Measurements from ENCODE around the gene COPS2. TPM values are rescaled to one million over a fixed set of nuclear protein-coding genes. Genes with fewer than 3 reads are reported as not detected.

Gene COPS2
- total RNA-seq (2013; cell fraction: nucleolus; rRNA removed) = 56.6 and 60.9 TPM in 2 replicates
- total RNA-seq (2014; rRNA removed) = 31.5 and 35.3 TPM in 2 replicates
- total RNA-seq (2014; rRNA removed; fragmentation: Illumina TruSeq; extraction: Trizol) = 102 and 106 TPM in 2 replicates
- 72.0 and 74.6 TPM in 2 replicates for total RNA-seq (2021)
- polyA plus RNA-seq (2011; ENCODE audit: low read depth) = 38.0 TPM
- polyA plus RNA-seq (2011; rRNA removed) = 78.0 and 155 TPM in 2 replicates
- polyA plus RNA-seq (2011; cell fraction: cytosol; rRNA removed) = 18.2 and 23.2 TPM in 2 replicates
- 22.7 and 24.1 TPM in 2 replicates for polyA plus RNA-seq (2011; cell fraction: nucleus; rRNA removed)
- 51.4 and 61.9 TPM in 2 replicates for polyA plus RNA-seq (2012)
- polyA plus RNA-seq (2014; fragmentation: Illumina TruSeq; extraction: Trizol) = 115 and 156 TPM in 2 replicates
- polyA plus RNA-seq (2014; fragmentation: Nextera tagmentation; extraction: Ambion mirVana) = 10 to 100 TPM; 74.5 to 85.9 TPM
- 62.6 and 78.7 TPM in 2 replicates for polyA plus RNA-seq (2014; rRNA removed)
- polyA plus RNA-seq (2016; fragmentation: Nextera tagmentation; extraction: Ambion mirVana) = 10 to 100 TPM; 40.9 to 50.9 TPM
- 30.9 and 58.7 TPM in 2 replicates for polyA minus RNA-seq (2011; rRNA and poly(A)+ RNA removed)
- 20.1 and 21.2 TPM in 2 replicates for polyA minus RNA-seq (2011; cell fraction: cytosol; rRNA and poly(A)+ RNA removed)
- 16.3 and 30.5 TPM in 2 replicates for polyA minus RNA-seq (2011; cell fraction: nucleus; rRNA and poly(A)+ RNA removed)
- percentile 96 among the genes with signal in this experiment for Bru-seq, nascent RNA
- BruChase-seq, experiment 1, labeled RNA remaining after a 6-hour chase = percentile 92 among the genes with signal in this experiment
- percentile 95 among the genes with signal in this experiment for BruChase-seq, experiment 2, labeled RNA remaining after a 2-hour chase
- long read RNA-seq, experiment 1, full-length matches to known transcripts = 55 of 60 reads
- long read RNA-seq, experiment 1, partial matches to known transcripts = 2 of 60 reads
- long read RNA-seq, experiment 1, other reads (novel, unspliced or antisense) = 3 of 60 reads
- long read RNA-seq, experiment 2, full-length matches to known transcripts = 411 of 443 reads
- long read RNA-seq, experiment 2, partial matches to known transcripts = 11 of 443 reads
- long read RNA-seq, experiment 2, other reads (novel, unspliced or antisense) = 21 of 443 reads

DNA sequence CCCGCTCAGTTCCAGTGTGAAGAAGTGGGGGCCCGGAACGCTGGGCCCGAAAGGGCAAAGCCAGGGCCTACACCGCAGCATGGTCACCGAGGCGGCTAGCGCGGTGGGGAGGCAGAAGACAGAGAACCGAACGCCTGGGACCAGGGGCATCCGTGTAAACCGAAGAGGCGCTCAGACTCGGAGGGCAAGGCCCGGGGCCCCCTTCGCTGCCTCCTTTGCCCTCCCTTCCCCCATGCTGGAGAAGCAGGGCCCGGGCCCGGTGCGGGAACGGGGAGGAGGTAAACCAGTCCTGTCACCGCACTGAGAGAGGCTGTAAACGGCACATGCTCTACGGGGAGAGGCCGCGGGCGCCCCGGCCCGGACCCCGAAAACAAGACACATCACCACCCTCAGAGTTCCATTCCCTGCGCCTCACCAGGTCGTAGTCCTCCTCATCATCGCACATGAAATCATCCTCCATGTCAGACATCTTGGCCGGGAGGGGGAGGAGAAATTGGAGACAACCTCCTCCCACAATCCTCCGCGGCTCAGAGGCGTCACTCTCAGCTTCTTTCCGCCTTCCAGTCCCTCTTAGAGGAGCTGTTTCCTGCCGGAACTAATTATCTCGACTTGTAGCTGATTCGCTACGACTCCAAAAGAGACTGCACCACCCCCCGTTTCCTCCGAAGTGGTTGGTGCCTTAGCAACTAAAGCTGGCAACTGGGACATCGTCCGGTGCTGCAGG lies at the start of gene COPS2:
Gene COPS2, minus strand, starts transcription at position 490 of the 724 bp plus-strand sequence. Its CDS starts 21 bp downstream, at position 469.
- peak within 1 kb of the TSS; percentile 89 for H3K9ac ChIP-seq (ENCODE audit: control insufficient read depth, insufficient read depth, low read length)
- BruUV-seq (replicated peaks) = TSS peak; percentile 73
- ATAC-seq = peak; percentile 94
- H3K36me3 ChIP-seq (ENCODE audit: control insufficient read depth in 2 of 2, insufficient read depth in 2 of 2, low read length in 1 of 2) = 0 out of 4 replicates have a peak, but pooled peaks cover 0 to 2% of the 10 kb centered on the region in 2 experiments
- ChIA-PET POLR2A (interaction anchor here (0.8 to 2.2 kb wide), 5 partner anchors 8 to 344 kb away, joined by 3 to 8 read pairs (median 4); partner anchors contain the start of genes CEP152, EID1 and GALK2), CTCF (interaction anchor here (0.7 to 3.7 kb wide), 7 partner anchors 9 to 277 kb away, joined by 3 to 31 read pairs (median 3); partner anchors contain the start of gene EID1), RAD21 (ENCODE audit: unreplicated experiment) (interaction anchor here (0.7 to 2.0 kb wide), 6 partner anchors 9 to 344 kb away, joined by 3 to 9 read pairs (median 5); partner anchors contain the start of genes CEP152, EID1 and SECISBP2L), SMC1A (ENCODE audit: uncharacterized antibody, unreplicated experiment) (interaction anchor here (0.6 to 3.3 kb wide), 8 partner anchors 10 to 293 kb away, joined by 3 to 18 read pairs (median 3); partner anchors contain the start of genes EID1, GALK2 and SECISBP2L)
- H3K4me1 ChIP-seq (ENCODE audit: control insufficient read depth, insufficient read depth, low read length) = no peaks in the 10 kb centered on the region
- in situ Hi-C loops (cut with MboI) (loop anchor here (10.0 to 25.0 kb wide), 2 partner anchors 470 to 793 kb away; partner anchors contain the start of genes DTWD1 and FAM227B), intact Hi-C loops (cut with micrococcal nuclease; ENCODE audit: unreplicated experiment) (loop anchor here (5.0 to 10.0 kb wide), 2 partner anchors 467 to 800 kb away; partner anchors contain the start of genes DTWD1 and FAM227B)
- H4K20me1 ChIP-seq (ENCODE audit: control insufficient read depth, insufficient read depth) = no peaks in the 10 kb centered on the region
- DNase-seq (ENCODE audit: low read depth, low spot score) = peak; percentile 98
- peak within 1 kb of the TSS; percentile 90 for H2AFZ ChIP-seq (ENCODE audit: control insufficient read depth, low read depth, low read length)
- H3K27me3 ChIP-seq (replicated peaks in 1 of 2; ENCODE audit: control insufficient read depth in 2 of 2, insufficient read depth in 2 of 2, low read length in 1 of 2) = no peaks in the 10 kb centered on the region
- WGBS (ENCODE audit: insufficient coverage, insufficient replicate concordance, low lambda C conversion rate, missing lambda C conversion rate) = 2% methylated on average over 42 of the region's 46 CpGs
- H3K4me3 ChIP-seq = peak within 1 kb of the TSS; percentile 97
- peak within 1 kb of the TSS; percentile 77 for H3K4me2 ChIP-seq (ENCODE audit: control insufficient read depth, insufficient read depth)
- peaks cover 68% of the 10 kb centered on the region for H3K79me2 ChIP-seq (ENCODE audit: control insufficient read depth, insufficient read depth, low read length)
- peak; percentile 93 for FAIRE-seq
- H3K9me3 ChIP-seq (replicated peaks; ENCODE audit: control insufficient read depth, insufficient read depth, low read length) = no peaks in the 10 kb centered on the region
- peak within 1 kb of the TSS; percentile 84 for H3K27ac ChIP-seq (ENCODE audit: control insufficient read depth, insufficient read depth)
- TF ChIP-seq POLR2AphosphoS2 (IDR thresholded peaks at IDR 0.05; ENCODE audit: low read depth, low read length) (peak; percentile 78), BHLHE40 (IDR thresholded peaks at IDR 0.05; ENCODE audit: borderline replicate concordance in 1 of 2, low read depth in 2 of 2, low read length in 1 of 2) (peak; percentile 31 to 53; a peak in 2 of 4 replicates), HDAC6 (IDR thresholded peaks at IDR 0.05; ENCODE audit: unreplicated experiment) (no peak), STAT3 (IDR thresholded peaks at IDR 0.05; ENCODE audit: low read depth, low read length) (no peak)
- TF ChIP-seq, protein P1, sequence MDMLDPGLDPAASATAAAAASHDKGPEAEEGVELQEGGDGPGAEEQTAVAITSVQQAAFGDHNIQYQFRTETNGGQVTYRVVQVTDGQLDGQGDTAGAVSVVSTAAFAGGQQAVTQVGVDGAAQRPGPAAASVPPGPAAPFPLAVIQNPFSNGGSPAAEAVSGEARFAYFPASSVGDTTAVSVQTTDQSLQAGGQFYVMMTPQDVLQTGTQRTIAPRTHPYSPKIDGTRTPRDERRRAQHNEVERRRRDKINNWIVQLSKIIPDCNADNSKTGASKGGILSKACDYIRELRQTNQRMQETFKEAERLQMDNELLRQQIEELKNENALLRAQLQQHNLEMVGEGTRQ (IDR thresholded peaks at IDR 0.05; ENCODE audit: borderline replicate concordance, low read depth, low read length) = no peak
- TF ChIP-seq, protein P2, sequence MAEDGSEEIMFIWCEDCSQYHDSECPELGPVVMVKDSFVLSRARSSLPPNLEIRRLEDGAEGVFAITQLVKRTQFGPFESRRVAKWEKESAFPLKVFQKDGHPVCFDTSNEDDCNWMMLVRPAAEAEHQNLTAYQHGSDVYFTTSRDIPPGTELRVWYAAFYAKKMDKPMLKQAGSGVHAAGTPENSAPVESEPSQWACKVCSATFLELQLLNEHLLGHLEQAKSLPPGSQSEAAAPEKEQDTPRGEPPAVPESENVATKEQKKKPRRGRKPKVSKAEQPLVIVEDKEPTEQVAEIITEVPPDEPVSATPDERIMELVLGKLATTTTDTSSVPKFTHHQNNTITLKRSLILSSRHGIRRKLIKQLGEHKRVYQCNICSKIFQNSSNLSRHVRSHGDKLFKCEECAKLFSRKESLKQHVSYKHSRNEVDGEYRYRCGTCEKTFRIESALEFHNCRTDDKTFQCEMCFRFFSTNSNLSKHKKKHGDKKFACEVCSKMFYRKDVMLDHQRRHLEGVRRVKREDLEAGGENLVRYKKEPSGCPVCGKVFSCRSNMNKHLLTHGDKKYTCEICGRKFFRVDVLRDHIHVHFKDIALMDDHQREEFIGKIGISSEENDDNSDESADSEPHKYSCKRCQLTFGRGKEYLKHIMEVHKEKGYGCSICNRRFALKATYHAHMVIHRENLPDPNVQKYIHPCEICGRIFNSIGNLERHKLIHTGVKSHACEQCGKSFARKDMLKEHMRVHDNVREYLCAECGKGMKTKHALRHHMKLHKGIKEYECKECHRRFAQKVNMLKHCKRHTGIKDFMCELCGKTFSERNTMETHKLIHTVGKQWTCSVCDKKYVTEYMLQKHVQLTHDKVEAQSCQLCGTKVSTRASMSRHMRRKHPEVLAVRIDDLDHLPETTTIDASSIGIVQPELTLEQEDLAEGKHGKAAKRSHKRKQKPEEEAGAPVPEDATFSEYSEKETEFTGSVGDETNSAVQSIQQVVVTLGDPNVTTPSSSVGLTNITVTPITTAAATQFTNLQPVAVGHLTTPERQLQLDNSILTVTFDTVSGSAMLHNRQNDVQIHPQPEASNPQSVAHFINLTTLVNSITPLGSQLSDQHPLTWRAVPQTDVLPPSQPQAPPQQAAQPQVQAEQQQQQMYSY (CRISPR knock-in tag; IDR thresholded peaks at IDR 0.05) = no peak
- TF ChIP-seq, protein P3, sequence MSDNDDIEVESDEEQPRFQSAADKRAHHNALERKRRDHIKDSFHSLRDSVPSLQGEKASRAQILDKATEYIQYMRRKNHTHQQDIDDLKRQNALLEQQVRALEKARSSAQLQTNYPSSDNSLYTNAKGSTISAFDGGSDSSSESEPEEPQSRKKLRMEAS (IDR thresholded peaks at IDR 0.05; ENCODE audit: low read depth, low read length) = no peak
